Mononuclear cell (primary cell): Measurements from ENCODE around the gene SLC39A11. TPM values are rescaled to one million over a fixed set of nuclear protein-coding genes. Genes with fewer than 3 reads are reported as not detected.
"Not testable (repeated sequence)": the region's sequence is repeated elsewhere in the genome, so short reads cannot be mapped to it uniquely, and the experiment has no call there.

Source experiments
- H3K27me3 ChIP-seq: 2 replicates; pipeline ENCODE4 v1.6.0; 2011; ENCODE audit warnings: low read length, control low read depth; ENCODE audit not compliant: insufficient read depth
- H3K4me1 ChIP-seq: 2 replicates; pipeline ENCODE4 v1.5.1; 2011; ENCODE audit warnings: mild to moderate bottlenecking, low read length, control low read depth; ENCODE audit not compliant: insufficient read depth
- H3K4me3 ChIP-seq: 2 replicates; pipeline ENCODE4 v1.5.1; 2011; ENCODE audit warnings: mild to moderate bottlenecking, low read length, moderate library complexity
- H3K9me3 ChIP-seq: 2 replicates; pipeline ENCODE4 v1.5.1; 2011; ENCODE audit warnings: low read depth, mild to moderate bottlenecking, control low read depth, low read length
- total RNA-seq: library from RNA; depleted of rRNA; stranded (reverse); fragments of >200 nt; gene quantifications from one replicate; pipeline ENCODE4 v1.2.3, GENCODE V29; 2012

The SLC39A11 gene
- total RNA-seq, 1 donor, result 14.4 TPM

DNA sequence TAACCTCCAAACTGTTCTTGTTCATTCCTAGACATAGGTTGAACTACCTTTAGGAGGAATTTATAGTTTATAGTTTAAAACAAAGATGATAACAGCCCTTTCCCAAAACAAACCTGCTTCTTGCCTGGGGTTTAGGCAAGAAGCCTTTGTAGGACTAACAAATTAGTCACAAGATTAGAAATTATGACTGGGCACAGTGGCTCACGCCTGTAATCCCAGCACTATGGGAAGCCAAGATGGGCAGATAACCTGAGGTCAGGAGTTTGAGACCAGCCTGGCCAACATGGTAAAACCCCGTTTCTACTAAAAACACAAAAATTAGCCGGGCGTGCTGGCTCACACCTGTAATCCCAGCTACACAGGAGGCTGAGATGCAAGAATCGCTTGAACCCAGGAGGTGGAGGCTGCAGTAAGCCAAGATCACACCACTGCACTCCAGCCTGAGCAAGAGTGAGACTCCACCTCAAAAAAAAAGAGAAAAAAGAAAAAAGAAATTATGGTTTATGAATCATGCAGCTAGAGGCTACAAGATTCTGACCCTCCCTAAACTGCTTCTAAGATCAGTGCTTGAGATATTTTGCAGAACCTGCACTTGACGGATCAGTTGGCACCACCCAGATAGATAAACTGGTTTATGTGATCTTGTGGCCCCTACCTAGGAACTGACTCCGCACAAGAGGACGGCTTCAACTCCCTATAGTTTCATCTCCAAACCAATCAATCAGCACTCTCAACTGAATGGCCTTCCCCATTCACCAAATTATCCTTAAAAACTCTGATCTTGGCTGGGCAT is 5.7 kb upstream of the SLC39A11 start:
- H3K9me3 ChIP-seq, H3K4me3 ChIP-seq, H3K27me3 ChIP-seq: not testable (repeated sequence)
- H3K4me1 ChIP-seq, result peaks cover 57% of the 10 kb centered on the region

DNA sequence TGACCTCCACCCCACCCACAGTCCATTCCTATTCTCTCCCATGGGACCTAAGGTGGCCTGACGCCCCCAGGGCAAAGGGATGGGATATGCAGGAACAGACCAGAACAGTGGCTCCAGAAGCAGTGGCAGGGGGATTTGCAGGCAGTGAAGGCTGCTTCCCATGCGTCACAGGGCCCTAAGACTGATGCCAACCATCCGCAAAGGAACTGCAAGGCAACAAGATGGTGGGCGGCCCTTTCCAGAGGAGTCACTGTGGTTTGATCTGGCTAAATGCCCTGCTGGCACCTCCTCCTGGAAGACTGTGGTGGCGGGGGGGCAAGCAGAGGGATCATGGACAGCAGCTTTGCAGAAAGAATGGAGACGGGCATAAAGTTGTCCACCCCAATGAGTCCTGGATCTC is 4.4 kb upstream of the SLC39A11 start:
- no peak overlapping the region for H3K4me3 ChIP-seq
- H3K9me3 ChIP-seq, result no peaks in the 10 kb centered on the region
- H3K4me1 ChIP-seq, result peaks cover 64% of the 10 kb centered on the region
- no peaks in the 10 kb centered on the region for H3K27me3 ChIP-seq

DNA sequence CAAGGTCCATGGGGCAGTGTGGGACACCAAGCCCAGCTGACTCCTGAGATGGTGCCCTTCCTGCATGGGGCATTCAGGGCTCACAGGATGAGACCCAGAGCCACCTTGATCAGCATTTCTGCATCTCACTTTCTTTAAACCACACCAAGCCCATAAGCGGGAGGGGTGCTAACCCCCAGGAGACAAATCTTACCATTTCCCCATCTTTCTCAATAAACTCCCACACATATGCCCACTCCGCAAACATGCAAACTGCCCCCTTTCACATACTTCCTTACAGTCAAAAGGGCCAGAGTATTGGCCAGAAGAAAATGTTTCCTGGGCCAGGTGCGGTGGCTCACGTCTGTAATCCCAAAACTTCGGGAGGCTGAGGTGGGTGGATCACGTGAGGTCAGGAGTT is 3.7 kb upstream of the SLC39A11 start:
- peaks cover 71% of the 10 kb centered on the region for H3K4me1 ChIP-seq
- H3K27me3 ChIP-seq, result no peaks in the 10 kb centered on the region
- H3K9me3 ChIP-seq, result no peaks in the 10 kb centered on the region
- H3K4me3 ChIP-seq, result no peak overlapping the region

DNA sequence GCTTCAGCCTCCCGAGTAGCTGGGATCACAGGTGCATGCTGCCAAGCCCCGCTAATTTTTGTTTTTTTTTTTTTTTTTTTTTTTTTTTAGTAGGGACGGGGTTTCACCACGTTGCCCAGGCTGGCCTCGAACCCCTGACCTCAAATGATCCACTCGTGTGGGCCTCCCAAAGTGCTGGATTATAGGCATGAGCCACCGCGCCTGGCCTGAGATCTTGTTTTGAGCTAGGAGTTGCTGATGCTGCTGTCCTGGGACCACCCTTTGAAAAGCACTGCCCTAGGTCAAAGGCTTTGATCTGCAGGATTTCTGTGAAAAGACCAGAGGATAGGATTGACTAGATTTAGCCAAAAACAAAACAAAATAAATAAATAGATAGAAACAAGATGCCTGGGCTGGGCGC is 798 bp upstream of the SLC39A11 start:
- Histone ChIP-seq H3K27me3 (no peaks in the 10 kb centered on the region), H3K4me3 (no peak overlapping the region), H3K9me3 (no peaks in the 10 kb centered on the region), H3K4me1 (peaks cover 63% of the 10 kb centered on the region)

DNA sequence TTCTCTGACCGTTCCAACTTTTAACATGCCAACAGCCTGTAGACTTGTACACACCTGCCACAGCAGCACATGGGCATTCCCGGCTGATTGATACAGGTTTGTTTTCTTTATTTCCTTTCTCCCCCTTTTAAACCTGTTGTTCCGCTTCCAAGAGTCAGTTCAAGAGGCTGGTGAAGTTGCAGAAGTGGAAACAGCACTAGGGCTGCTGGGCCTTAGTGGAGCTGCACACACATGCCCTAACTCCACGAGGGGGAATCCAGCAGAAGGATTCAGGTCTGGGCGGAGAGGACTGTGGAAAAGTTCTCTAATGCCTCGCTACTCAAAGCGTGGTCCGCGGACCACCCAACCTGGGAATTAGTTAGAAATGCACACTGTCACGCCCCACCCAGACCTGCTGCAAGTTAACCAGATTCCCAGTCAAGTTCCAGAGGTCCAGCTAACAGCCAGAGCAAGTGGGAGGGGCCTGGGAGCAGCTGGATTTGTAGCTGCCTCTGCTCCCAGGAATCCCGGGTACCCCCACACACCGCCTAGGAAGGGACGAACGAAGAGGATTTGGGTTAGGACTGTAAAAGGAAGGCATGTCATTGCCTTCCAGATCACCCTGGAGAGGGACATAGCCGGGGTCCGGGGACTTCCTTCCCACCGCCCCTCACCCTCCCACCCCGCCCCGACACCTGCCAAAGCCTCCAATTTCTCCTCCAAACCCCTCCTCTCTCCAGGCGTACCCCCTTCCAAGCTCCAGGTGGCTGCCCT is 542 bp downstream of the SLC39A11 start:
- Histone ChIP-seq H3K4me1 (peaks cover 50% of the 10 kb centered on the region), H3K4me3 (peak overlapping the region; percentile 64), H3K27me3 (no peaks in the 10 kb centered on the region), H3K9me3 (no peaks in the 10 kb centered on the region)

DNA sequence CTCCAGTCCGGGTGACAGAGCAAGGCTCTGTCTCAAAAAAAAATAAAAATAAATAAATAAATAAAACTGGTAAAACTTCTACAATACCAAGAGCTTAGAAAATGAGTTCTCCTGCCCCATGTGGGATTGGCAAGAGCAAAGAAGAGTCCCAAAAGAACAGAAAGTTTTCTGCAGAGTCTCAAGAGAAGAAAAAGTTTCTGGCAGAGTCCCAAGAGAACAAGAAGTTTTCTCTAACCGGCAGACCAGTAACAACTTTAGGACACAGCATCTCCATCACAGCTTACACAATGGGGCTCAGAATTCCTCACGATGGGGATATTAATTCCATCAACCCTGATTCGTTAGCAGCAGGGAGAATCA is 1.1 kb downstream of the SLC39A11 start:
- Histone ChIP-seq H3K9me3 (no peaks in the 10 kb centered on the region), H3K27me3 (no peaks in the 10 kb centered on the region), H3K4me1 (peaks cover 44% of the 10 kb centered on the region), H3K4me3 (peak overlapping the region; percentile 64)

DNA sequence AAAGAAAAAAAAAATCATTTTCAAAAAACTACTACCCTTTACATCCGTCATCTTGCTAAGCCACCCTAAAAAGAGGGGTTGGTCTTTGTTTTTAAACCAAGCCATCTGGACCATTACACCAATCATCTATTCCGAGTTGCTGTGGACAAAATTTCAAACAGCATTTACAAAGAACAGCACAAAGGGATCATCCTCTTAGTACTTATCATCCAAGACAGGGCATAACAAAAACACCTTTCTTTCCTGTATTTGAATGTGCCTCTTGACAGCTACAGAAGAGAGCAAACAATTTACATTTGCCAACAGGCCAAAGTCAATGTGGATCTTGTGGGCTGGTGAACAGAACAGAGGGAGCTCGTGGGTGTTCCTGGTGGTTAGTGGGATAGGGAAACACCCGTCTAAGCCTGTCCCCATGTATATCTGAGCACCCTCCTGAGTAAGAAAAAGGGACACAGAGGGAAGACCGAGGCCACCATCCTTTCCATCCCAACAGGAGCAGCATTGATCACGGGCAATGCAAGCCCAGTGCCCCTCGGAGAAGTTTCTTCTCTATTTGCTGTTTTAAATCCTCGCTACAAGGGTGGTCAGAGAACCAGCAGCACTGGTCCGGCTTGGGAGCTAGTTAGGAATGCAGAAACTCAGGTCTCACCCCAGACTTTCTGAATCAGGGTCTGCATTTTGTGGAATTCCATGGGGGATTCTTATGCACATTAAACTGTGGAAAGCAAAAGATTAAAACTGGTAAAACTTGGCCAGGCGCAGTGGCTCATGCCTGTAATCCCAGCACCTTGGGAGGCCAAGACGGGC is 1.9 kb downstream of the SLC39A11 start:
- H3K9me3 ChIP-seq, result no peaks in the 10 kb centered on the region
- H3K27me3 ChIP-seq, result no peaks in the 10 kb centered on the region
- peaks cover 38% of the 10 kb centered on the region for H3K4me1 ChIP-seq
- H3K4me3 ChIP-seq, result no peak overlapping the region

DNA sequence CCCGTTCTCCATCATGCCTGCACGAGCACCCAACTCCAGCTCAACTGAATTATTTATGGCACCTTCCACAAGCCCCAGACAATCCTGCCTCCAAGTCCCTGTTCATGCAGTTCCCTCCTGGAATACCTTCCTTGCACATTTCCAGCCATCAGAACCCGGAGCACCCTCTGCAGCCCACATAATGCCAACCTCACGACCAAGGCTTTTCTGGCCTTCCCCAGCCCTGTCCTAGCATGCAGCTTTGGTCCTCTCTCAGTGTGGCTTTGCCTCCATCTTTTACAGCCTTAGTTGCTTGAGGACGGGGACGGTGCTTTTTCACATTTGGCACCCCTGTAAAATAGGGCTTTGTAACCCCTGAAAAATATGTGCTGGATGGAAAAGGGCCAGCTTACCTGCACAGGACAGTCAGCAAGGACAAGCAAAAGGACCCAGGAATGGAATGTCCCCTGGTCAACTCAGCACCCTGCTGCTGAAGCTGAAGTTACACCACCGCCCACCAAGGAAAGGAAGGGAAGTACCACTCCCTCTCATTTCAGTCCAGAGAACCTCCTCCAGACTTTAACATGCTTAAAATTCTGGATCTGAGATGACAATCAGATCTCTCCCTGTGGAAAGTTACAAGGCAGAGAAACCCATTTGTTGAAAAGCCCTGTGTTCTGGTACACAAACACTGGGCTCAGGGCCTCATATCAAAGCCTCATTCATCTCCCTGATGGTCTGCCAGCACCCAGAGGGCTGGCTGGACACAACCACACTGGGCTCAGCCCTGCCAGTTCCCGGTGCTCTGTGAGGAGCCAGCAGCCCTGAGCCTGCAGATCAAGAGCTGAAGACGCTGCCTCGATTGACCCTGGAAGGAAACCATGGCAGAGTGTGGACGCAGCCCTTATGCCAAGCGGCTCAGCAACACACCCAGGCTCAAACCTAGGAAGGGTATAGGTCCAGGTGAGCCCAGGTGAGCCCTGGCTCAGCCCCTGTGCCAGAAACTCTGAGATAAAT is 2.9 kb downstream of the SLC39A11 start:
- no peaks in the 10 kb centered on the region for H3K27me3 ChIP-seq
- H3K4me1 ChIP-seq, result peaks cover 38% of the 10 kb centered on the region
- H3K9me3 ChIP-seq, result no peaks in the 10 kb centered on the region
- no peak overlapping the region for H3K4me3 ChIP-seq

DNA sequence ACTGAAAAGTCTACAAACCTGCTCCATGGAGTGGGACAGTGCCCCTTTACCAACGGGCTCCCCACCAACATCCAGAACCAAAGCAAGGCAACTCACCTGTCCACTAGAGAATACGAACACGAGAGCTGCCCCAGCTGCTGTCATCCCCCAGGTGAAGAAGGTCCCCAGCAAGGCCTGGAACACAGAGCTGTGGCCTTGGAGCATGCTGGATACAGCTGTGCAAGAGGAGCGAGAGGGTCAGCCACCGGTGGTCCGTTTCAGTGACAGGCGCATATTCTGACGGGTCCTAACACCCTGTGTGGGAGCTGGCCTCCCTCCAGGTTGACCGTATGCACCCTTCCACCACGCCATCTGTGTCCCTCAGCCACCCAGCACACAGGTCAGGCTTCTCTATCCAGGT is 3.9 kb downstream of the SLC39A11 start:
- Histone ChIP-seq H3K9me3 (no peaks in the 10 kb centered on the region), H3K27me3 (no peaks in the 10 kb centered on the region), H3K4me1 (peaks cover 38% of the 10 kb centered on the region), H3K4me3 (no peak overlapping the region)

DNA sequence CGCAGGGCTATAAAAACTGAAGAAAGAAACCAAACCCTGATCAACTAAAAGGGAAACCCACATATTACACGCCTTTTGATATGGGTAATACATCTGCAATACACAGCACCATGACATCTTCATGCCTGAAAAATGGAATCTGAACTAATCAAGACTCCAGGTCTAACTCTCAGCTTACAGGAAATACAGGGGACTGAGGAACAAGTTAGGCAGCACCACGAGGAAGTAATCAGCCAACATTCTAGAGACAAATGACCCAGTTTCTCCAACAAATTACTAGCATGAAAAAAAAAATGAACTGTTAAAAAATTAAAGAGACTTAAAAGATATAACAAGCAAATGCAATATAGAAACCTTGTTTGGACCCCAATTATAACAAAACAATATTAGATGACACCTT is 9.1 kb downstream of the SLC39A11 start:
- no peaks in the 10 kb centered on the region for H3K9me3 ChIP-seq
- H3K4me1 ChIP-seq, result no peaks in the 10 kb centered on the region
- H3K4me3 ChIP-seq, result no peak overlapping the region
- H3K27me3 ChIP-seq, result no peaks in the 10 kb centered on the region

DNA sequence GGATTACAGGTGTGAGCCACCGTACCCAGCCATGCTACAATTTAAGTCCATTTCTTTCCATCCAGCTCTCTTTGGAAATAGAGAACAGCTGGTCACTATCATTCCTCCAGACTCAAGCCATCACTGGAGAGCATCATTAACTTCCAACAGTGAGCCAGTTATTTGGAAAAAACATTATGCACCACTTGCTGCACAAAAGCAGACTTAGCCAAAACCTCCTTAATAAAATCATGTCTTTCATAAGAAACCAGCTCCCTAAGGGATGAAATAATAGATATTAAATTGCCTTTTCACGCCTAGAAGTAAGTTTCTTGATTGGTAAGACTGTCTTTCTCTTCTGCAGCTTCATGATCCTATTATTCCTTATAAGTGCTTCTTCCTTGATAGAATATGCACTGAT is 17.9 kb downstream of the SLC39A11 start:
- Histone ChIP-seq H3K9me3 (no peaks in the 10 kb centered on the region), H3K4me3 (no peak overlapping the region), H3K27me3 (no peaks in the 10 kb centered on the region), H3K4me1 (peaks cover 30% of the 10 kb centered on the region)

DNA sequence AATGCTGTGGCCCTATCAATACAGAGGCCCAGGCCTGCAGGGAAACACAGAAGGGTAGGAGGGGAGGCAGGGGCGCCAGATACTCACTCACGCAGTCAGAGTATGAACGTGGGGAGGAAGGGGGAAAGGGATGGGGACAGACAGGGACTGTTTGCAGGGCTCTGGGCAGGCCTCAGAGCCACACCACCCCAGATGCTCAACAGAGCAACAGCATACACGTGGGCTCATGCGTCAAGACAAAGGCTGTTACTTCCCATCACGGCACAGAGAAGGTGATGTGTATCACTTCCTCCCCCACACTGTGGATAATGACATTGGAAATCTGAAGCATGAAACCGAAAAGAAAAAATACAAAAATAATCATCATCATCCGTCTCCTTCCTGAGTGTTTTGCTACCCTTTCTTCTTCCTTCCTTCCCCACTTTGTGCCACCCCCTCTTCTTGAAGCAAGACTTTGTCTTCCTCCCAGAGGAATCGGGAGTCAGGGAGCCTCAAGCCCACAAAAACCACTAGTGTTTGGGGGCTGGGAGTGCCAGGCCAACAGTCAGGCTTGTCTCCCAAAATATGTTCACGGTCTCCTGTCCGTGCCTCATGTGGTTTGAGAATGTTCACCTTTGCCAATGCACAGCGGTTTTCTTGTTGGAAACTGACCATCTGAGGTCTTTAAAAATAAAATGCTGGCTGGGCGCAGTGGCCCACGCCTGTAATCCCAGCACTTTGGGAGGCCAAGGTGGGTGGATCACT is 20.1 kb downstream of the SLC39A11 start:
- H3K9me3 ChIP-seq, result no peaks in the 10 kb centered on the region
- no peaks in the 10 kb centered on the region for H3K27me3 ChIP-seq
- no peak overlapping the region for H3K4me3 ChIP-seq
- peaks cover 46% of the 10 kb centered on the region for H3K4me1 ChIP-seq

DNA sequence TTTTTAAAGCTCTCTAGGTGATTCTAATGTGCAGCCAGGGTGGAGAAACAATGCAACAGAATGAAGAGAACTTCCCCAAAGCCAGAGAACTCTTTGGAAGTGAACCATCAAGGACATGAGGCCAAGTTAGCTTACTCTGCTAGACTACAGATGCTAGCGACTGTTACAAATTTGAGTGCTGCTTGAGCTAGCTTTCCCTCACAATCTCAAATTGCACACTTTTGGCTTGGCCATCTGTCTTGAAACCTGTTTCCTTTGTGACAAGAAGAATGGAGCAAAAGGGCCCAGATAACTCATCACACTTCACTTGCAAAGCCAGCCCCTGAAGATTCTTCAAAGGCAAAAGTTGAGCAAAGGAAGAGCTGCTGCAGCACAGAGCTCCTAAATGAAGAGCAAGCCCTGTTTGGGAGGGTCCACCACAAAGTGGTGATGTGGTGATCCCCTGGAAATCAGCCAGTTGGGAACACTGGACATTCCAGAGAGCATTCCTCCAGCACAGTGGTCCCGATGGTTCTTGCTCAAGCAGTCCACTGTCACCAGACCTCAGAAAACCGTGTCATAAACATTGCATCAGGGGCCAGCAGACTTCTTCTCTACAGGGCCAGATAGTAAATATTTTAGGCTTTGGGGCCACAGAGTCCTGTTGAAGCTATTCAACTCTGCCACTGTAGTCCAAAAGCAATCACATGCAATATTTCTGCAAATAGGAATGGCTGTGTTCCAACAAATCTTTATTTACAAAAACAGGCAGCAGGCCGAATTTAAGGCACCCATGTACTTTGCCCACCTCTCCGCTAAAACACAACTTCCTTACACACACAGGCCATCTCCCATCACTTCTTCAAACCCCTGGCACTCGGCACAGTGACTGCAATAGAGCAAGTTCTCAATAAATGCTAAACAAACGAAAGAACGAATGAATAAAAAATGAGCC is 21.2 kb downstream of the SLC39A11 start:
- H3K9me3 ChIP-seq, result no peaks in the 10 kb centered on the region

More for the DNA sequence above, 21.2 kb downstream of the SLC39A11 start:
- H3K27me3 ChIP-seq, result no peaks in the 10 kb centered on the region
- no peak overlapping the region for H3K4me3 ChIP-seq
- H3K4me1 ChIP-seq, result peaks cover 46% of the 10 kb centered on the region
